ENCODE measurements around the gene LACRT. TPM values are rescaled to one million over a fixed set of nuclear protein-coding genes. Genes with fewer than 3 reads are reported as not detected.

The LACRT gene
- total and polyA plus RNA-seq, 2 experiments from 2014 or later: not detected

DNA sequence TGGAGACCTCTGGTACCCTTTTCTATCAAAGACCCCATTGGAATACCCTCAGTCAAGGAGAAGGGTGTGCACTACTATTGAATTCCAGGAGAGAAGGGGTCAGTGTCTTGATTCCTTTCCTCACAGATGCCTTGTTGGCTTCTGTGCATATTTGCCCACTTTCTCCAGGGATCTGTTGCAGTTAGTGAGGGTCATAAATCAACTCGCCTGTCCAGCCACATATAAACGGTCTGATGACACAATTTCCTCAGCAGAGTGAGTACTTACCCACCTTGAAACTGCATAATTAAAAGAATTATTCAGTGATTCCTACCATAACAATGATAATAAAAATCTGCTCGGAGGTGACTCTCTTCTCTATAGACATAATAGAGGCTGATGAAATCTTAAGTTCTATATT is 27.3 kb upstream of the LACRT start:
- TF ChIP-seq EZH2 (IDR thresholded peaks at IDR 0.05; ENCODE audit: insufficient read depth, poor library complexity, severe bottlenecking) (no peak), EZH2phosphoT487 (IDR thresholded peaks at IDR 0.05; ENCODE audit: insufficient read depth, low read depth) (no peak)
- no peaks in the 10 kb centered on the region for H3F3A ChIP-seq (ENCODE audit: insufficient read depth)
- H3K79me2 ChIP-seq (ENCODE audit: insufficient read depth): no peaks in the 10 kb centered on the region
- no peaks in the 10 kb centered on the region for H4K20me1 ChIP-seq (ENCODE audit: insufficient read depth)
- H3K36me3 ChIP-seq (ENCODE audit: low read depth): no peaks in the 10 kb centered on the region
- no peak overlapping the region for H3K4me3 ChIP-seq
- H3K27ac ChIP-seq: no peak overlapping the region
- H3K4me2 ChIP-seq (ENCODE audit: unreplicated experiment): no peak overlapping the region
- peaks cover 9% of the 10 kb centered on the region for H3K27me3 ChIP-seq (replicated peaks; ENCODE audit: insufficient read depth)
- no peak overlapping the region for H2AFZ ChIP-seq
- no peak overlapping the region for H3K9ac ChIP-seq
- in situ Hi-C loops (cut with MboI): no loop called here
- H3K9me3 ChIP-seq (ENCODE audit: low read depth): no peaks in the 10 kb centered on the region
- H3K4me1 ChIP-seq (ENCODE audit: insufficient read depth): no peaks in the 10 kb centered on the region
- no peaks in the 10 kb centered on the region for H3K9me2 ChIP-seq (ENCODE audit: insufficient read depth)
- DNase-seq: no peak
- 21 to 30% methylated on average over 3 of the region's 3 CpGs for WGBS, 2 experiments (ENCODE audit: low coverage in 1 of 2, low lambda C conversion rate in 2 of 2, missing lambda C conversion rate in 2 of 2)

DNA sequence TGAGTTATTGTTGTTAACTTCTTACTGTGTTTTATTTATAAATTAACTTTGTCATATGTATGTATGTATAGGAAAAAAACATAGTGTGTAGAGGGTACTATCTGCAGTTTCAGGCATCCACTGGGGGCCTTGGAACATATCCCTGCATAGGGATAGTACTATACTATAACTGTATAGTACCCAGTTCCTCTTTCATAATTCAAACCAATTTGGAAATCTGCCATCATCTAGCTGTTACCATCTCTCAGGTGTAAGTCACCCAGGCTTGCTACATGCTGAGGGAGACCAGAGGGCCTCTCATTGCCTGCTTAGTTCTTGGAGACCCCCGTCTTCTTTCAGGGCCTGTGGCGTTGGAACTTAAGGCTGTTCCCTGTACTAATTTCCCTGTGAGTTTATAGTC is 26.4 kb upstream of the LACRT start:
- in situ Hi-C loops (cut with MboI): no loop called here
- no peak overlapping the region for H3K4me3 ChIP-seq
- H3K9me2 ChIP-seq (ENCODE audit: insufficient read depth): no peaks in the 10 kb centered on the region
- peaks cover 19% of the 10 kb centered on the region for H3K27me3 ChIP-seq (replicated peaks; ENCODE audit: insufficient read depth)
- no peak for DNase-seq
- no peaks in the 10 kb centered on the region for H4K20me1 ChIP-seq (ENCODE audit: insufficient read depth)
- no peaks in the 10 kb centered on the region for H3K36me3 ChIP-seq (ENCODE audit: low read depth)
- H3K4me1 ChIP-seq (ENCODE audit: insufficient read depth): no peaks in the 10 kb centered on the region
- no peak overlapping the region for H3K9ac ChIP-seq
- no peak for TF ChIP-seq EZH2 (IDR thresholded peaks at IDR 0.05; ENCODE audit: insufficient read depth, poor library complexity, severe bottlenecking)
- TF ChIP-seq EZH2phosphoT487 (IDR thresholded peaks at IDR 0.05; ENCODE audit: insufficient read depth, low read depth): no peak
- H3K9me3 ChIP-seq (ENCODE audit: low read depth): no peaks in the 10 kb centered on the region
- no peaks in the 10 kb centered on the region for H3K79me2 ChIP-seq (ENCODE audit: insufficient read depth)
- H3K4me2 ChIP-seq (ENCODE audit: unreplicated experiment): no peak overlapping the region
- H3F3A ChIP-seq (ENCODE audit: insufficient read depth): no peaks in the 10 kb centered on the region
- no peak overlapping the region for H3K27ac ChIP-seq
- WGBS, 2 experiments (ENCODE audit: low coverage in 1 of 2, low lambda C conversion rate in 2 of 2, missing lambda C conversion rate in 2 of 2): 43 to 46% methylated on average over 2 of the region's 2 CpGs
- no peak overlapping the region for H2AFZ ChIP-seq

DNA sequence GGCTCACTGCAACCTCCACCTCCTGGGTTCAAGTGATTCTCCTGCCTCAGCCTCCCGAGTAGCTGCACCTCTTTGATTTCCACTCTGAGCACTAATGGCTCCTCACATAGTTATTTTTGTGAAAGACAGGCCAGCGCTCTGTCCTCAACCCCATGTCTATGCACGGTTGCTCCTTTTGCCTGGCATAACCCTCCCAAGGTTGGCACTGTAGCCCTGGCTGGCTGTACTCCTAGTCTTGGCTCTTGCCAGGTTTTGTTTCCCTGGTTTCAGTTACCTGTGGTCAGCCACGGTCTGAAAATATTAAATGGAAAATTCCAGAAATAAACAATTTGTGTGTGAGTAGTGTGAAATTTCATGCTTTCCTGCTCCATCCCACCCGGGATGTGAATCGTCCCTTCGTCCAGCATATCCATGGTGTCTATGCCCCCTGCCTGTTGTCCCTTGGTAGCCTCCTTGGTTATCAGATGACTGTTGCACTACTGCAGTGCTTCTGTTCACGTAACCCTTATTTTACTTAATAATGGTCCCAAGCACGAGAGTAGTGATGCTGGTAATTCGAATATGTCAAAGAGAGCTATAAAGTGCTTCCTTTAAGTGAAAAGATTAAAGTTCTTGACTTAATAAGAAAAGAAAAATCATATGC is 25.7 kb upstream of the LACRT start:
- Histone ChIP-seq H4K20me1 (ENCODE audit: insufficient read depth) (no peaks in the 10 kb centered on the region), H3K9ac (no peak overlapping the region), H2AFZ (no peak overlapping the region), H3K4me1 (ENCODE audit: insufficient read depth) (no peaks in the 10 kb centered on the region), H3K9me3 (ENCODE audit: low read depth) (no peaks in the 10 kb centered on the region), H3F3A (ENCODE audit: insufficient read depth) (no peaks in the 10 kb centered on the region), H3K27me3 (replicated peaks; ENCODE audit: insufficient read depth) (peaks cover 20% of the 10 kb centered on the region), H3K36me3 (ENCODE audit: low read depth) (no peaks in the 10 kb centered on the region), H3K4me2 (ENCODE audit: unreplicated experiment) (no peak overlapping the region), H3K4me3 (no peak overlapping the region), H3K27ac (no peak overlapping the region), H3K9me2 (ENCODE audit: insufficient read depth) (no peaks in the 10 kb centered on the region), H3K79me2 (ENCODE audit: insufficient read depth) (no peaks in the 10 kb centered on the region)
- 32 to 34% methylated on average over 10 of the region's 10 CpGs for WGBS, 2 experiments (ENCODE audit: low coverage in 1 of 2, low lambda C conversion rate in 2 of 2, missing lambda C conversion rate in 2 of 2)
- in situ Hi-C loops (cut with MboI): no loop called here
- no peak for TF ChIP-seq EZH2 (IDR thresholded peaks at IDR 0.05; ENCODE audit: insufficient read depth, poor library complexity, severe bottlenecking)
- TF ChIP-seq EZH2phosphoT487 (IDR thresholded peaks at IDR 0.05; ENCODE audit: insufficient read depth, low read depth): no peak
- no peak for DNase-seq

DNA sequence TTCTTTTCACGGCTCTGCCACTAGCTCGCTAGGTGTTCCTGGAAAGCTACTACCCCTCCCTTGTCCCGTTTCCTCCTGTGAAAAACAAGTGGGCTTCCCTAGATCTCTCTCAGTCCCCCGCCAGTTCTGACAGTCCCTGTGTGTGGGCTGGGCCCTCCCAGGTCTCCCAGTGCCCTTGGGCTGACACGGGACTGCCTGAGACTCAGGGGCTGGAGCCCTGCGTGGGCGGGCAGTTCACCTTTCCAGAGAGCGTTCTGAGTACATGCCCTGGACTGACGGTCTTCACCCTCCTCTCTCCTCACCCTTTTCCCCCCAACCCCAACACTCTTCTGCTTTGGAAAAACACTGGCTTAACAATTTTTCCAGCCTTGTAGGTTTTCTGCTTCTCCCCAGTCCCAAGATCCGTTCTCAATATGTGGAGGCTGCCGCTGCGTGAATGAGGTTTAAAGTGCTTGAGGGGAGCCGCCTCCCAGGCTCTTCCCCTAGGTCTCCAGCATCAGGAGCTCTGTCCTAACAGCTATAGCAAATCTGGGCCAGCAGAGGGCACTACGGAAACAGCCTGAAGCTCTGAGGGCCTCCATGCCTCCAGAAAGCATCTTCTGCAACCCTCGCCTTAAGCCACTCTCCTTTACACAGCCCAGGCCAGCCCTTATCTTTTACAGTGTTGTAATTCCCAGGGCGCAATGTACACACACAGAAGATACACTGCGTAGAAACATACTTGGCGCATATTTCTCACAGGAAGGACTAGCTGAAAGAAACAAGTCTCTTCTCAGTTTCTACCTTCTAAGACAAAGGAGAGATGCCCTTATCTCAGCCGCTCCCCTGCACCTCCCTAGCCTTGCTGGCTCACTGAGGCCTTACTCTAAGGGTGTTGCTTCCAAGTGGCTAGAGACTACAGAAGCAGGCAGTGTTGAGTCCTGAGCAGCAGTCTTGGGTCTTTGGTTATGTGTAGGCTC is 23.9 kb upstream of the LACRT start:
- Histone ChIP-seq H3K4me3 (no peak overlapping the region), H3K27ac (no peak overlapping the region), H3K4me1 (ENCODE audit: insufficient read depth) (no peaks in the 10 kb centered on the region), H3K4me2 (ENCODE audit: unreplicated experiment) (no peak overlapping the region), H4K20me1 (ENCODE audit: insufficient read depth) (no peaks in the 10 kb centered on the region), H3K36me3 (ENCODE audit: low read depth) (no peaks in the 10 kb centered on the region), H3K9me2 (ENCODE audit: insufficient read depth) (no peaks in the 10 kb centered on the region), H3K27me3 (replicated peaks; ENCODE audit: insufficient read depth) (peaks cover 30% of the 10 kb centered on the region), H3K9ac (no peak overlapping the region), H3K9me3 (ENCODE audit: low read depth) (no peaks in the 10 kb centered on the region), H2AFZ (no peak overlapping the region), H3F3A (ENCODE audit: insufficient read depth) (no peaks in the 10 kb centered on the region), H3K79me2 (ENCODE audit: insufficient read depth) (no peaks in the 10 kb centered on the region)
- WGBS, 2 experiments (ENCODE audit: low coverage in 1 of 2, low lambda C conversion rate in 2 of 2, missing lambda C conversion rate in 2 of 2): 49 to 50% methylated on average over 19 of the region's 19 CpGs
- no peak for TF ChIP-seq EZH2phosphoT487 (IDR thresholded peaks at IDR 0.05; ENCODE audit: insufficient read depth, low read depth)
- TF ChIP-seq EZH2 (IDR thresholded peaks at IDR 0.05; ENCODE audit: insufficient read depth, poor library complexity, severe bottlenecking): no peak
- in situ Hi-C loops (cut with MboI): no loop called here
- DNase-seq: peak; percentile 56
